Measurements from ENCODE around the gene TPST2. TPM values are rescaled to one million over a fixed set of nuclear protein-coding genes. Genes with fewer than 3 reads are reported as not detected.

TPST2 gene
- 50.4 TPM for total RNA-seq (2013)
- polyA plus RNA-seq (10 to 100 TPM; 62.8 to 83.8 (median 69.5) TPM), polyA minus RNA-seq (63.0 and 65.3 TPM in 2 replicates), total RNA-seq (18.6 to 73.9 (median 51.8) reads per million in 11 experiments)

GRCh38 chr22:26589845-26590736 is at the start of gene TPST2:
Gene TPST2, minus strand, starts transcription at chr22:26590132. Its CDS starts 48,502 bp downstream, at chr22:26541630.
- no peaks in the 10 kb centered on the region for H3K27me3 ChIP-seq (ENCODE audit: control insufficient read depth in 2 of 2, insufficient read depth in 2 of 2, low read length in 2 of 2)
- H4K20me1 ChIP-seq (ENCODE audit: insufficient read depth, low read length): peaks cover 33% of the 10 kb centered on the region
- DNase-seq: peak; percentile 57 to 77 (median 66)
- H3K4me1 ChIP-seq (ENCODE audit: control insufficient read depth in 1 of 2, insufficient read depth in 2 of 2, low read length in 2 of 2): peaks cover 57 to 58% of the 10 kb centered on the region in 2 donors
- H3K36me3 ChIP-seq (replicated peaks in 1 of 2; ENCODE audit: control insufficient read depth in 1 of 2, insufficient read depth in 2 of 2, low read length in 2 of 2): peaks cover 0 to 6% of the 10 kb centered on the region in 2 donors
- H3K4me3 Mint-ChIP-seq: peak within 1 kb of the TSS; percentile 92 to 97
- no peaks in the 10 kb centered on the region for H3K27me3 Mint-ChIP-seq (ENCODE audit: low read depth in 3 of 3)
- peak within 1 kb of the TSS; percentile 75 to 98 (median 86) for H3K4me3 ChIP-seq (replicated peaks in 1 of 3; ENCODE audit: low read depth in 2 of 3, low read length in 3 of 3)
- intact Hi-C loops (cut with micrococcal nuclease): loop anchor here (2.0 to 10.0 kb wide), 6 partner anchors 17 to 163 kb away; partner anchors contain the start of genes ASPHD2 (in 1 of the 2), HPS4 (in 1 of the 2), SRRD (in 1 of the 2) and TFIP11 (in 1 of the 2)
- TF ChIP-seq CTCF (IDR thresholded peaks at IDR 0.05): no peak
- H3K4me2 ChIP-seq (replicated peaks; ENCODE audit: extremely low read depth, low read length, poor library complexity, severe bottlenecking): peak within 1 kb of the TSS; percentile 97
- H3K9me3 ChIP-seq (replicated peaks in 1 of 2; ENCODE audit: control insufficient read depth in 1 of 2, insufficient read depth in 1 of 2, low read length in 2 of 2): no peaks in the 10 kb centered on the region
- H3K4me1 Mint-ChIP-seq: peaks cover 61% of the 10 kb centered on the region
- under 1% methylated on average over 65 of the region's 72 CpGs for WGBS (ENCODE audit: insufficient coverage)
- H3K27ac ChIP-seq (ENCODE audit: low read depth in 1 of 2, low read length in 2 of 2): peak within 1 kb of the TSS; percentile 79 to 88
- peaks cover 2 to 14% of the 10 kb centered on the region in 2 donors for H3K36me3 Mint-ChIP-seq
- H3K9me3 Mint-ChIP-seq: peaks cover 0 to 2% (median 0%) of the 10 kb centered on the region in 7 donors
- peak within 1 kb of the TSS; percentile 75 for H2AFZ ChIP-seq (ENCODE audit: insufficient read depth, low read depth, low read length, poor library complexity, severe bottlenecking)
- peak within 1 kb of the TSS; percentile 90 for H3K9ac ChIP-seq (ENCODE audit: insufficient read depth, low read length, poor library complexity, severe bottlenecking)
- peaks cover 40% of the 10 kb centered on the region for H3K79me2 ChIP-seq (ENCODE audit: insufficient read depth, low read length)
- peak within 1 kb of the TSS; percentile 93 to 98 (median 97) for H3K27ac Mint-ChIP-seq

- Histone ChIP-seq H3K27me3 (ENCODE audit: control insufficient read depth in 2 of 2, insufficient read depth in 2 of 2, low read length in 2 of 2) (no peaks in the 10 kb centered on the region), H3K27ac (ENCODE audit: low read depth in 1 of 2, low read length in 2 of 2) (no peak overlapping the region), H3K9me3 (replicated peaks in 1 of 2; ENCODE audit: control insufficient read depth in 1 of 2, insufficient read depth in 1 of 2, low read length in 2 of 2) (no peaks in the 10 kb centered on the region), H3K4me1 (ENCODE audit: control insufficient read depth in 1 of 2, insufficient read depth in 2 of 2, low read length in 2 of 2) (no peaks in the 10 kb centered on the region), H3K4me2 (replicated peaks; ENCODE audit: extremely low read depth, low read length, poor library complexity, severe bottlenecking) (no peak overlapping the region), H3K4me3 (replicated peaks in 1 of 3; ENCODE audit: low read depth in 2 of 3, low read length in 3 of 3) (no peak overlapping the region), H3K79me2 (ENCODE audit: insufficient read depth, low read length) (no peaks in the 10 kb centered on the region), H3K9ac (ENCODE audit: insufficient read depth, low read length, poor library complexity, severe bottlenecking) (no peak overlapping the region), H3K36me3 (replicated peaks in 1 of 2; ENCODE audit: control insufficient read depth in 1 of 2, insufficient read depth in 2 of 2, low read length in 2 of 2) (no peaks in the 10 kb centered on the region), H2AFZ (ENCODE audit: insufficient read depth, low read depth, low read length, poor library complexity, severe bottlenecking) (no peak overlapping the region), H4K20me1 (ENCODE audit: insufficient read depth, low read length) (no peaks in the 10 kb centered on the region)
- H3K27ac Mint-ChIP-seq: no peak overlapping the region
- intact Hi-C loops (cut with micrococcal nuclease): no loop called here
- H3K27me3 Mint-ChIP-seq (ENCODE audit: low read depth in 3 of 3): peaks cover 2 to 6% (median 6%) of the 10 kb centered on the region in 3 donors
- no peak overlapping the region for H3K4me3 Mint-ChIP-seq
- 100% methylated on average over 1 of the region's 1 CpG for WGBS (ENCODE audit: insufficient coverage)
- no peak for TF ChIP-seq CTCF (IDR thresholded peaks at IDR 0.05)
- H3K36me3 Mint-ChIP-seq: no peaks in the 10 kb centered on the region
- no peaks in the 10 kb centered on the region for H3K9me3 Mint-ChIP-seq
- no peak for DNase-seq
- no peaks in the 10 kb centered on the region for H3K4me1 Mint-ChIP-seq
These were observed 46.4 kb upstream of the TPST2 start for GRCh38 chr22:26636296-26636695.

Data from CD14-positive monocyte (primary cell).